Stimulated activated CD4-positive, alpha-beta T cell treated with anti-CD3 and anti-CD28 coated beads, TNF-alpha, amount 100 ng/mL, for 1 hour (primary cell): Measurements from ENCODE around the gene NUBPL.
"Not testable (repeated sequence)": the region's sequence is repeated elsewhere in the genome, so short reads cannot be mapped to it uniquely, and the experiment has no call there.

ENCODE experiments used
- DNase-seq, 3 donors: peaks; one replicate each; pipeline ENCODE4 v3.0.0-alpha.2; 2020; ENCODE audit warnings: low read depth in 3 of 3, low spot score in 1 of 3

The NUBPL gene

GRCh38 chr14:31726337-31726736 is 165.1 kb downstream of the NUBPL start:
- no peak for DNase-seq

GRCh38 chr14:31727797-31728196 is 166.6 kb downstream of the NUBPL start:
- DNase-seq, result no peak

- no peak for DNase-seq
Measured at GRCh38 chr14:31740688-31741087, 179.5 kb downstream of the NUBPL start.

- no peak for DNase-seq
Measured at GRCh38 chr14:31745741-31746140, 184.5 kb downstream of the NUBPL start.

- no peak for DNase-seq
Measured at GRCh38 chr14:31746326-31746725, 185.1 kb downstream of the NUBPL start.

- DNase-seq, result no peak
Measured at GRCh38 chr14:31749275-31749674, 188.1 kb downstream of the NUBPL start.

- not testable (repeated sequence) for DNase-seq
Measured at GRCh38 chr14:31751047-31751446, 189.8 kb downstream of the NUBPL start.

- DNase-seq, result no peak
Measured at GRCh38 chr14:31752867-31753661, 191.9 kb downstream of the NUBPL start.

- no peak for DNase-seq
Measured at GRCh38 chr14:31758941-31759340, 197.7 kb downstream of the NUBPL start.

GRCh38 chr14:31760277-31760676 is 199.1 kb downstream of the NUBPL start:
- DNase-seq, result no peak

- no peak for DNase-seq
Measured at GRCh38 chr14:31761325-31761724, 200.1 kb downstream of the NUBPL start.

- no peak for DNase-seq
Measured at GRCh38 chr14:31763041-31763440, 201.8 kb downstream of the NUBPL start.

- DNase-seq, result no peak
Measured at GRCh38 chr14:31766315-31766892, 205.2 kb downstream of the NUBPL start.

GRCh38 chr14:31768355-31768754 is 207.2 kb downstream of the NUBPL start:
- no peak for DNase-seq

GRCh38 chr14:31770271-31770670 is 209.1 kb downstream of the NUBPL start:
- DNase-seq, result no peak

GRCh38 chr14:31774567-31774966 is 213.4 kb downstream of the NUBPL start:
- no peak for DNase-seq

- no peak for DNase-seq
Measured at GRCh38 chr14:31777312-31777711, 216.1 kb downstream of the NUBPL start.

GRCh38 chr14:31781578-31781977 is 220.4 kb downstream of the NUBPL start:
- no peak for DNase-seq

GRCh38 chr14:31785574-31785973 is 224.4 kb downstream of the NUBPL start:
- DNase-seq, result no peak

- no peak for DNase-seq
Measured at GRCh38 chr14:31787377-31787776, 226.2 kb downstream of the NUBPL start.

GRCh38 chr14:31788340-31788739 is 227.1 kb downstream of the NUBPL start:
- no peak for DNase-seq

GRCh38 chr14:31792726-31793125 is 231.5 kb downstream of the NUBPL start:
- DNase-seq, result no peak

- not testable (repeated sequence) for DNase-seq
Measured at GRCh38 chr14:31797946-31798345, 236.7 kb downstream of the NUBPL start.
